ENCODE results near the gene HNF4A. TPM values are rescaled to one million over a fixed set of nuclear protein-coding genes. Genes with fewer than 3 reads are reported as not detected.

Gene HNF4A
- total and polyA plus RNA-seq, 2 of the 13 experiments (the other 11 are each of a cell fraction or from before 2014, with no cell fraction given): 80.9 to 169 TPM

DNA sequence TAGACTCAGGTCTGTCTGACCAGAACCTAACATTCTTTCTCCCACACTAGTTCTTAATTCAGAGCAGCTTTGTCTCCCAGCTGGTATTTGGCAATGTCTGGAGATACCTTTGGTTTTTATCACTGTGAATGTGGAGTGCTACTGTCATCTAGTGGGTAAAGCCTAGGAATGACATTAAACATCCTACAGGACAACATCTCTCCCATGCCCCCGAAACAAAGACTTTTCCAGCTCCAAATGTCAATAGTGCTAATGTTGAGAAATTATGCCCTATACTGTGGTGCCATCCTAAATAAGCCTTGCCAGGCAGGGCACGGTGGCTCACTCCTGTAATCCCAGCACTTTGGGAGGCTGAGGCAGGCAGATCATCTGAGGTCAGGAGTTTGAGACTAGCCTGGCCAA, 116.0 kb downstream of the HNF4A start (continued):
- TF ChIP-seq, protein P1, sequence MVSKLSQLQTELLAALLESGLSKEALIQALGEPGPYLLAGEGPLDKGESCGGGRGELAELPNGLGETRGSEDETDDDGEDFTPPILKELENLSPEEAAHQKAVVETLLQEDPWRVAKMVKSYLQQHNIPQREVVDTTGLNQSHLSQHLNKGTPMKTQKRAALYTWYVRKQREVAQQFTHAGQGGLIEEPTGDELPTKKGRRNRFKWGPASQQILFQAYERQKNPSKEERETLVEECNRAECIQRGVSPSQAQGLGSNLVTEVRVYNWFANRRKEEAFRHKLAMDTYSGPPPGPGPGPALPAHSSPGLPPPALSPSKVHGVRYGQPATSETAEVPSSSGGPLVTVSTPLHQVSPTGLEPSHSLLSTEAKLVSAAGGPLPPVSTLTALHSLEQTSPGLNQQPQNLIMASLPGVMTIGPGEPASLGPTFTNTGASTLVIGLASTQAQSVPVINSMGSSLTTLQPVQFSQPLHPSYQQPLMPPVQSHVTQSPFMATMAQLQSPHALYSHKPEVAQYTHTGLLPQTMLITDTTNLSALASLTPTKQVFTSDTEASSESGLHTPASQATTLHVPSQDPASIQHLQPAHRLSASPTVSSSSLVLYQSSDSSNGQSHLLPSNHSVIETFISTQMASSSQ (IDR thresholded peaks at IDR 0.05; ENCODE audit: low read depth): no peak
- TF ChIP-seq, protein P1 (CRISPR knock-in tag; IDR thresholded peaks at IDR 0.05; ENCODE audit: borderline replicate concordance): 0 out of 2 replicates have a peak, but pooled peaks have one; percentile 59
- TF ChIP-seq ZNF549 (CRISPR knock-in tag; IDR thresholded peaks at IDR 0.05) (no peak), ZFX (CRISPR knock-in tag; IDR thresholded peaks at IDR 0.05; ENCODE audit: low read depth) (0 out of 2 replicates have a peak, but pooled peaks have one; percentile 27), MAFF (IDR thresholded peaks at IDR 0.05; ENCODE audit: low read depth, low read length) (no peak), KLF6 (CRISPR knock-in tag; IDR thresholded peaks at IDR 0.05) (peak; percentile 88; the same call in 1 of the 2 replicates), HDAC1 (CRISPR knock-in tag; IDR thresholded peaks at IDR 0.05) (no peak), ZNF510 (CRISPR knock-in tag; IDR thresholded peaks at IDR 0.05; ENCODE audit: low read depth) (0 out of 2 replicates have a peak, but pooled peaks have one; percentile 60), ZNF354B (CRISPR knock-in tag; IDR thresholded peaks at IDR 0.05) (no peak)
- TF ChIP-seq, protein P2, sequence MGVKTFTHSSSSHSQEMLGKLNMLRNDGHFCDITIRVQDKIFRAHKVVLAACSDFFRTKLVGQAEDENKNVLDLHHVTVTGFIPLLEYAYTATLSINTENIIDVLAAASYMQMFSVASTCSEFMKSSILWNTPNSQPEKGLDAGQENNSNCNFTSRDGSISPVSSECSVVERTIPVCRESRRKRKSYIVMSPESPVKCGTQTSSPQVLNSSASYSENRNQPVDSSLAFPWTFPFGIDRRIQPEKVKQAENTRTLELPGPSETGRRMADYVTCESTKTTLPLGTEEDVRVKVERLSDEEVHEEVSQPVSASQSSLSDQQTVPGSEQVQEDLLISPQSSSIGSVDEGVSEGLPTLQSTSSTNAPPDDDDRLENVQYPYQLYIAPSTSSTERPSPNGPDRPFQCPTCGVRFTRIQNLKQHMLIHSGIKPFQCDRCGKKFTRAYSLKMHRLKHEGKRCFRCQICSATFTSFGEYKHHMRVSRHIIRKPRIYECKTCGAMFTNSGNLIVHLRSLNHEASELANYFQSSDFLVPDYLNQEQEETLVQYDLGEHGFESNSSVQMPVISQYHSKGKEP (CRISPR knock-in tag; IDR thresholded peaks at IDR 0.05): peak; percentile 30; the same call in 1 of the 2 replicates
- TF ChIP-seq, protein P3, sequence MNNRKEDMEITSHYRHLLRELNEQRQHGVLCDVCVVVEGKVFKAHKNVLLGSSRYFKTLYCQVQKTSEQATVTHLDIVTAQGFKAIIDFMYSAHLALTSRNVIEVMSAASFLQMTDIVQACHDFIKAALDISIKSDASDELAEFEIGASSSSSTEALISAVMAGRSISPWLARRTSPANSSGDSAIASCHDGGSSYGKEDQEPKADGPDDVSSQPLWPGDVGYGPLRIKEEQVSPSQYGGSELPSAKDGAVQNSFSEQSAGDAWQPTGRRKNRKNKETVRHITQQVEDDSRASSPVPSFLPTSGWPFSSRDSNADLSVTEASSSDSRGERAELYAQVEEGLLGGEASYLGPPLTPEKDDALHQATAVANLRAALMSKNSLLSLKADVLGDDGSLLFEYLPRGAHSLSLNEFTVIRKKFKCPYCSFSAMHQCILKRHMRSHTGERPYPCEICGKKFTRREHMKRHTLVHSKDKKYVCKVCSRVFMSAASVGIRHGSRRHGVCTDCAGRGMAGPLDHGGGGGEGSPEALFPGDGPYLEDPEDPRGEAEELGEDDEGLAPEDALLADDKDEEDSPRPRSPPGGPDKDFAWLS (CRISPR knock-in tag; IDR thresholded peaks at IDR 0.05; ENCODE audit: borderline replicate concordance): peak; percentile 75; the same call in 1 of the 2 replicates
- TF ChIP-seq, protein P4, sequence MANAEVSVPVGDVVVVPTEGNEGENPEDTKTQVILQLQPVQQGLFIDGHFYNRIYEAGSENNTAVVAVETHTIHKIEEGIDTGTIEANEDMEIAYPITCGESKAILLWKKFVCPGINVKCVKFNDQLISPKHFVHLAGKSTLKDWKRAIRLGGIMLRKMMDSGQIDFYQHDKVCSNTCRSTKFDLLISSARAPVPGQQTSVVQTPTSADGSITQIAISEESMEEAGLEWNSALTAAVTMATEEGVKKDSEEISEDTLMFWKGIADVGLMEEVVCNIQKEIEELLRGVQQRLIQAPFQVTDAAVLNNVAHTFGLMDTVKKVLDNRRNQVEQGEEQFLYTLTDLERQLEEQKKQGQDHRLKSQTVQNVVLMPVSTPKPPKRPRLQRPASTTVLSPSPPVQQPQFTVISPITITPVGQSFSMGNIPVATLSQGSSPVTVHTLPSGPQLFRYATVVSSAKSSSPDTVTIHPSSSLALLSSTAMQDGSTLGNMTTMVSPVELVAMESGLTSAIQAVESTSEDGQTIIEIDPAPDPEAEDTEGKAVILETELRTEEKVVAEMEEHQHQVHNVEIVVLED (CRISPR knock-in tag; IDR thresholded peaks at IDR 0.05; ENCODE audit: borderline replicate concordance): 0 out of 2 replicates have a peak, but pooled peaks have one; percentile 41
